GM23338 (cell line): ENCODE measurements around the gene CKM. TPM values are rescaled to one million over a fixed set of nuclear protein-coding genes. Genes with fewer than 3 reads are reported as not detected.

Source experiments
- ATAC-seq: fragments of 200-7000 bp; cut with Tn5 transposase; 3 replicates; pipeline ENCODE4 v1.9.1; 2020
- DNase-seq: peaks from one replicate; pipeline ENCODE4 v3.0.0-alpha.2; 2015; ENCODE audit warnings: low spot score
- H2AFZ ChIP-seq: fragments of 200-600 bp; sonication (generic); 2 replicates; pipeline ENCODE4 v1.8.0; 2016; ENCODE audit warnings: antibody characterized with exemption, mild to moderate bottlenecking, moderate library complexity
- H3F3A ChIP-seq: fragments of 200-600 bp; sonication (generic); replicated peaks from 2 replicates; pipeline ENCODE4 v1.8.0; 2017; ENCODE audit warnings: antibody characterized with exemption, mixed run types, low read depth
- H3K27ac ChIP-seq: fragments of 200-600 bp; sonication (generic); 2 replicates; pipeline ENCODE4 v1.6.1; 2016; ENCODE audit warnings: low read depth
- H3K27me3 ChIP-seq: fragments of 200-600 bp; sonication (generic); 2 replicates; pipeline ENCODE4 v1.8.0; 2016; ENCODE audit warnings: mild to moderate bottlenecking, mixed run types, moderate library complexity; ENCODE audit not compliant: insufficient read depth
- H3K36me3 ChIP-seq: fragments of 200-600 bp; sonication (generic); 2 replicates; pipeline ENCODE4 v1.8.0; 2016; ENCODE audit warnings: mild to moderate bottlenecking; ENCODE audit not compliant: insufficient read depth
- H3K4me1 ChIP-seq: fragments of 200-600 bp; sonication (generic); 2 replicates; pipeline ENCODE4 v1.8.0; 2016; ENCODE audit warnings: mild to moderate bottlenecking, moderate library complexity; ENCODE audit not compliant: insufficient read depth
- H3K4me2 ChIP-seq: fragments of 200-600 bp; sonication (generic); 2 replicates; pipeline ENCODE4 v1.7.1; 2017; ENCODE audit warnings: mixed run types
- H3K4me3 ChIP-seq: fragments of 200-600 bp; sonication (generic); 2 replicates; pipeline ENCODE4 v1.6.1; 2016; ENCODE audit warnings: mixed run types
- H3K79me2 ChIP-seq: fragments of 200-600 bp; sonication (generic); replicated peaks from 2 replicates; pipeline ENCODE4 v1.8.0; 2017; ENCODE audit warnings: mild to moderate bottlenecking; ENCODE audit not compliant: insufficient read depth
- H3K9me2 ChIP-seq: fragments of 200-600 bp; sonication (generic); 2 replicates; pipeline ENCODE4 v1.8.0; 2017; ENCODE audit not compliant: insufficient read depth
- H4K20me1 ChIP-seq: fragments of 200-600 bp; sonication (generic); replicated peaks from 2 replicates; pipeline ENCODE4 v1.8.0; 2017; ENCODE audit warnings: mild to moderate bottlenecking; ENCODE audit not compliant: insufficient read depth
- H3K27ac Mint-ChIP-seq: 2 replicates; pipeline ENCODE4 v1.8.0; 2020; ENCODE audit warnings: inconsistent platforms, mild to moderate bottlenecking, moderate library complexity, mixed read lengths
- H3K27me3 Mint-ChIP-seq: 3 replicates; pipeline ENCODE4 v1.8.0; 2022; ENCODE audit warnings: low read depth, mild to moderate bottlenecking, moderate library complexity, mixed read lengths, inconsistent platforms; ENCODE audit not compliant: insufficient read depth, poor library complexity
- H3K36me3 Mint-ChIP-seq: 3 replicates; pipeline ENCODE4 v1.8.0; 2021; ENCODE audit warnings: low read depth, mild to moderate bottlenecking, inconsistent platforms, moderate library complexity, mixed read lengths
- H3K4me1 Mint-ChIP-seq: 3 replicates; pipeline ENCODE4 v1.8.0; 2020; ENCODE audit warnings: mild to moderate bottlenecking, inconsistent platforms, mixed read lengths
- H3K4me3 Mint-ChIP-seq: 3 replicates; pipeline ENCODE4 v1.8.0; 2021; ENCODE audit warnings: moderate library complexity, mild to moderate bottlenecking, inconsistent platforms, mixed read lengths
- H3K9me3 Mint-ChIP-seq: 3 replicates; pipeline ENCODE4 v1.8.0; 2020; ENCODE audit warnings: moderate library complexity, mild to moderate bottlenecking, inconsistent platforms, mixed read lengths
- CREB1 ChIP-seq: fragments of 250-450 bp; sonication (Bioruptor Pico); IDR thresholded peaks from 2 replicates; pipeline ENCODE4 v1.5.0; 2020; ENCODE audit warnings: low read depth, mild to moderate bottlenecking, moderate library complexity
- CTCF ChIP-seq, 2 experiments: fragments of 200-600 bp in 1 of 2; sonication (generic) in 1 of 2; conservative IDR thresholded peaks; 2 replicates each; pipeline versions ENCODE4 v1.5.1 to v1.6.1; 2016 to 2017; ENCODE audit warnings: antibody characterized with exemption in 2 of 2, low read depth in 2 of 2, mild to moderate bottlenecking in 2 of 2, moderate library complexity in 1 of 2
- ETS1 ChIP-seq: IDR thresholded peaks from 2 replicates; pipeline ENCODE4 v1.6.1; 2016; ENCODE audit warnings: antibody characterized with exemption
- EZH2 ChIP-seq: fragments of 200-600 bp; sonication (generic); IDR thresholded peaks from one replicate; pipeline ENCODE4 v1.8.0; 2017; ENCODE audit warnings: antibody characterized with exemption, mild to moderate bottlenecking, low read depth; ENCODE audit not compliant: unreplicated experiment
- EZH2phosphoT487 ChIP-seq: fragments of 200-600 bp; sonication (generic); IDR thresholded peaks from one replicate; pipeline ENCODE4 v1.8.1; 2018; ENCODE audit warnings: antibody characterized with exemption; ENCODE audit not compliant: unreplicated experiment
- JUNB ChIP-seq: IDR thresholded peaks from one replicate; pipeline ENCODE4 v1.6.1; 2016; ENCODE audit warnings: antibody characterized with exemption; ENCODE audit not compliant: unreplicated experiment
- NANOG ChIP-seq: IDR thresholded peaks from 2 replicates; pipeline ENCODE4 v1.6.1; 2016; ENCODE audit warnings: antibody characterized with exemption, borderline replicate concordance
- POLR2AphosphoS5 ChIP-seq: IDR thresholded peaks from 2 replicates; pipeline ENCODE4 v1.6.1; 2016; ENCODE audit warnings: antibody characterized with exemption, low read depth
- REST ChIP-seq: IDR thresholded peaks from one replicate; pipeline ENCODE4 v1.6.1; 2018; ENCODE audit warnings: antibody characterized with exemption; ENCODE audit not compliant: unreplicated experiment
- STAT1 ChIP-seq: IDR thresholded peaks from one replicate; pipeline ENCODE4 v1.6.1; 2016; ENCODE audit warnings: antibody characterized with exemption; ENCODE audit not compliant: unreplicated experiment
- ZNF114 ChIP-seq: fragments of 250-450 bp; sonication (Bioruptor Pico); IDR thresholded peaks from 2 replicates; pipeline ENCODE4 v1.5.0; 2020; ENCODE audit warnings: mild to moderate bottlenecking, moderate library complexity
- ZNF331 ChIP-seq: fragments of 250-450 bp; sonication (Bioruptor Pico); IDR thresholded peaks from 2 replicates; pipeline ENCODE4 v1.5.0; 2020; ENCODE audit warnings: low read depth, mild to moderate bottlenecking, moderate library complexity
- ZNF462 ChIP-seq: fragments of 250-450 bp; sonication (Bioruptor Pico); IDR thresholded peaks from 2 replicates; pipeline ENCODE4 v1.5.0; 2020; ENCODE audit warnings: mild to moderate bottlenecking, moderate library complexity
- polyA plus RNA-seq: library from polyadenylated mRNA; unstranded; fragments of >200 nt; fragmentation: Nextera tagmentation; extraction: Ambion mirVana; gene quantifications from 2 replicates; pipeline ENCODE4 v1.2.1, GENCODE V29; 2016
- total RNA-seq: library from RNA; depleted of rRNA; stranded (reverse); fragments of >200 nt; shearing (Covaris generic); gene quantifications from 2 replicates; pipeline ENCODE4 v1.2.3, GENCODE V29; 2014

CKM gene
- total and polyA plus RNA-seq, 2 experiments from 2014 or later = not detected

GRCh38 chr19:45305421-45305820, 17.3 kb downstream of the CKM start:
- Histone ChIP-seq H3K79me2 (no peaks in the 10 kb centered on the region), H3K27ac (no peak overlapping the region), H3K4me2 (no peak overlapping the region), H3K4me3 (no peak overlapping the region), H3K27me3 (peaks cover 23% of the 10 kb centered on the region), H2AFZ (no peak overlapping the region), H3K9me2 (no peaks in the 10 kb centered on the region), H3F3A (peaks cover 5% of the 10 kb centered on the region; the same call in 1 of the 2 replicates), H3K4me1 (no peaks in the 10 kb centered on the region), H4K20me1 (no peaks in the 10 kb centered on the region), H3K36me3 (no peaks in the 10 kb centered on the region)
- Mint-ChIP-seq H3K4me1 (no peaks in the 10 kb centered on the region; the same call in 2 of the 3 replicates), H3K9me3 (peaks cover 4% of the 10 kb centered on the region; the same call in 1 of the 3 replicates), H3K4me3 (no peak overlapping the region; the same call in 2 of the 3 replicates), H3K27ac (no peak overlapping the region), H3K27me3 (peaks cover 15% of the 10 kb centered on the region), H3K36me3 (peaks cover 1% of the 10 kb centered on the region; the same call in 2 of the 3 replicates)
- ATAC-seq (peak; percentile 17), DNase-seq (peak; percentile 69)
- TF ChIP-seq EZH2phosphoT487 (no peak), POLR2AphosphoS5 (no peak), CREB1 (CRISPR knock-in tag) (no peak), STAT1 (no peak), ETS1 (no peak), REST (no peak), ZNF331 (no peak), ZNF462 (CRISPR knock-in tag) (no peak), ZNF114 (no peak), NANOG (no peak), JUNB (no peak), CTCF (conservative IDR thresholded peaks at IDR 0.05; ENCODE audit: low read depth in 2 of 2) (no peak), EZH2 (no peak)
